Neutrophil (primary cell): ENCODE measurements around the gene GOLGA5.
"Not testable (repeated sequence)": the region's sequence is repeated elsewhere in the genome, so short reads cannot be mapped to it uniquely, and the experiment has no call there.

Source experiments
- H3K27ac ChIP-seq: fragments of 200-600 bp; sonication (generic); 2 replicates; pipeline ENCODE4 v1.5.1; 2016; ENCODE audit warnings: mild to moderate bottlenecking, moderate library complexity
- H3K27me3 ChIP-seq: fragments of 200-600 bp; sonication (generic); 2 replicates; pipeline ENCODE4 v1.6.0; 2016; ENCODE audit warnings: mild to moderate bottlenecking
- H3K36me3 ChIP-seq: fragments of 200-600 bp; sonication (generic); 2 replicates; pipeline ENCODE4 v1.5.1; 2017
- H3K4me1 ChIP-seq, 2 experiments: fragments of 200-600 bp in 1 of 2; sonication (generic) in 1 of 2; 1 replicate in 1 of 2; 2 replicates in 1 of 2; pipeline versions ENCODE4 v1.5.1 to v1.6.1; 2013 to 2016; ENCODE audit warnings: low read depth in 1 of 2, low read length in 1 of 2, mild to moderate bottlenecking in 1 of 2, moderate library complexity in 1 of 2; ENCODE audit not compliant: control insufficient read depth in 1 of 2, insufficient read depth in 1 of 2
- H3K4me3 ChIP-seq, 2 experiments: fragments of 200-600 bp in 1 of 2; sonication (generic) in 1 of 2; 1 replicate in 1 of 2; 2 replicates in 1 of 2; pipeline ENCODE4 v1.5.1; 2013 to 2016; ENCODE audit warnings: low read depth in 1 of 2, low read length in 1 of 2, mild to moderate bottlenecking in 1 of 2, moderate library complexity in 1 of 2
- H3K9me3 ChIP-seq: fragments of 200-600 bp; sonication (generic); 2 replicates; pipeline ENCODE4 v1.5.1; 2016
- CTCF ChIP-seq: fragments of 200-600 bp; sonication (generic); IDR thresholded peaks from 2 replicates; pipeline ENCODE4 v1.5.1; 2016; ENCODE audit warnings: antibody characterized with exemption

Gene GOLGA5

GRCh38 chr14:92774572-92774971 lies 19.5 kb upstream of the GOLGA5 start:
- Histone ChIP-seq H3K9me3 (no peaks in the 10 kb centered on the region), H3K4me3 (no peak overlapping the region), H3K36me3 (no peaks in the 10 kb centered on the region), H3K27ac (no peak overlapping the region), H3K27me3 (no peaks in the 10 kb centered on the region), H3K4me1 (no peaks in the 10 kb centered on the region)
- no peak for TF ChIP-seq CTCF

DNA sequence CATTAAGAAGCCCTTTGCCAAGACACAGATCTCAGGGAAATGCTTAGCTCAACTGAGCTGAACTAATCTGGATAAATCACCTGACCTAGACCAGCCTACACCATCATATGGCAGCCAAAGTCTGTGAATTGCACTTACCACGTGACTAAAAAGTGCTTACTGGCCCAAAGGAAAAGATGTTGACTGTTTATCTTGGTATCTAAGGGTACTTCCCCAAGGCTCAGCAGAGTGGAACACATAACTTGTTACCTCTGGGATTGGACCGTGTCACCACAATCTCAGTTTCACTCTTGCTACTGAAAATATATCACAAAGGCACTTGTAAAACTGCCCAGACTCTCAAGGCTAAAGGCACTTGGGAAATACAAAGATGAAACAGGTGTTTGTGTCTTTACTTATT lies 18.8 kb upstream of the GOLGA5 start:
- H3K4me3 ChIP-seq, H3K4me1 ChIP-seq, H3K27ac ChIP-seq, H3K9me3 ChIP-seq, H3K36me3 ChIP-seq, H3K27me3 ChIP-seq: not testable (repeated sequence)

DNA sequence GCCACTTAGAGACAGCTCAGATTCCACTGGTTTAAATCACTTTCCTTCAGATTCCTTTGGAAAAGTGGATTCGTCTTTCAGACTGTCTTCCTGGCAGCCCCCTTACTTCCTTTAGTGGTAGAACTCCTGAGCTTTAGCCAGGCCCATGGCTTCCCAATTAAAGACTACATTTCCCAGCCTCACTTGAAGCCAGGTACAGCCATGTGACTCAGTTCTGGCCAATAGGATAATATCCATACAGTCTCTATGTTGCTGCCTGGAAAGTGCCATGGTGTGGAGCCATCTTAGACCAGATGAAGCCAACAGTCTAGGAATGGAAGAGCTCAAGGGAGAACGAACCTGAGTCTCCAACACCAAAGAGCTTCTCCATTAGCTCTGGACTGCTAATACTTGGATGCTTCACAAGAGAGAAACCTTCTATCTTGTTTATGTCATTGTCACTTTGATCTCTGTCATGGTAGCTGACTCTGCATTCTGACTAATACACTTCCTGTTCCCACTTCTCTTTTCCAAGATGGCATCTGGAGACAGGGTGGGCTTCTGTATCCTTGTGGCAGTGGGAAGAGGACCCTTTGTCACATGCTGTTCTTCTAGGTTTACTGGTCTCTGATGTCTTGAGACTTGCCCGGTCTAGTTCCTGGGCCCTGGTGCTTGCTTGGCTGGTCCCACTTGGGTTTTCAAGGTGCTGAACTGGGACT lies 15.1 kb upstream of the GOLGA5 start:
- H3K4me1 ChIP-seq, H3K36me3 ChIP-seq, H3K27ac ChIP-seq, H3K27me3 ChIP-seq, H3K9me3 ChIP-seq, H3K4me3 ChIP-seq: not testable (repeated sequence)

DNA sequence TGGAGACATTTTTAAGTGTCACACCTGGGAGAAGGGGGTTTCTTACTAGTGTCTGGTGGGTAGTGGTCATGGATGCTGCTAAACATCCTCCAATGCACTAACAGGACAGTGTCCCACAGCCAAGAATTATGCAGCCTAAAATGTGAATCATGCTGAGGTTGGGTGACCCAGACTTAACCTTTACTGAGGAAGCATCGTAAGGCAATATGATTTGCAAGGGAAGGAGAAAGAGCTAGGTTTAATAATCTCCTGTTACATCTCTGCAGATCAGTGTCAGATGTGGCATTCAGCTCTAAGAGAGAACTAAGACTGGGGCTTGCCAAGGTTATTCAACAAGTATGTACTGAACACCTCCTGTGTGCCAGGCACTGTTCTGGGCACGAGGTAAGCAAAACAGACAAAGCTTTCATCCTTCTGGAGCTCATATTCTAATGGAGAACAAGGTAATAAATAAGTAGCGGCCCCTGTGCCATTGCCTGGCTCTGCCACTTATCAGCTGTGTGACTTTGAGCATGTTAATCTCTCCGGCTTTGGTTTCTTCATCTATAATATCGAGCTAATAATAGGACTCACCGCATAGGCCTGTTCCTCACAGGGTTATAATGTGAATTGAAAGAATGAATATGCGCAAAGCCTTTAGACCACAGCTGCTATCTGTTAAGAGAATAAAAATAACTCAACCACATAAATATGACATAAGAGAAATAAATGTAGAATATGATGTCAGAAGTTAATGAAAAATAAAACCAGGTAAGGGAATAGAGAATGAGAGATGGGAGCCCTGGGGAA lies 13.5 kb upstream of the GOLGA5 start:
- TF ChIP-seq CTCF, result no peak
- no peak overlapping the region for H3K4me3 ChIP-seq
- H3K4me1 ChIP-seq, result no peaks in the 10 kb centered on the region
- H3K27ac ChIP-seq, result no peak overlapping the region
- no peaks in the 10 kb centered on the region for H3K9me3 ChIP-seq
- H3K27me3 ChIP-seq, result no peaks in the 10 kb centered on the region
- H3K36me3 ChIP-seq, result no peaks in the 10 kb centered on the region

GRCh38 chr14:92781350-92781749 lies 12.8 kb upstream of the GOLGA5 start:
- Histone ChIP-seq H3K27me3 (no peaks in the 10 kb centered on the region), H3K4me3 (no peak overlapping the region), H3K27ac (no peak overlapping the region), H3K9me3 (no peaks in the 10 kb centered on the region), H3K4me1 (no peaks in the 10 kb centered on the region), H3K36me3 (no peaks in the 10 kb centered on the region)
- no peak for TF ChIP-seq CTCF

- no peaks in the 10 kb centered on the region for H3K36me3 ChIP-seq
- TF ChIP-seq CTCF, result no peak
- H3K4me1 ChIP-seq, result no peaks in the 10 kb centered on the region
- H3K9me3 ChIP-seq, result peaks cover 2% of the 10 kb centered on the region
- no peak overlapping the region for H3K27ac ChIP-seq
- no peak overlapping the region for H3K4me3 ChIP-seq
- H3K27me3 ChIP-seq, result no peaks in the 10 kb centered on the region
Measured at GRCh38 chr14:92783813-92784431, 10.2 kb upstream of the GOLGA5 start.
